22Rv1 (cell line): ENCODE data around the gene HGFAC.
A peak's percentile ranks its signal among the peaks of the same experiment; 100 is the strongest.

Experiments
- ZFX ChIP-seq: fragments of 450-650 bp; IDR thresholded peaks from 2 replicates; pipeline ENCODE4 v1.6.1; 2017; ENCODE audit warnings: antibody characterized with exemption, borderline replicate concordance
- TF ChIP-seq, protein P1 (sequence below): fragments of 450-650 bp; IDR thresholded peaks from 2 replicates; pipeline ENCODE4 v1.5.1; 2017; ENCODE audit warnings: mild to moderate bottlenecking

DNA sequence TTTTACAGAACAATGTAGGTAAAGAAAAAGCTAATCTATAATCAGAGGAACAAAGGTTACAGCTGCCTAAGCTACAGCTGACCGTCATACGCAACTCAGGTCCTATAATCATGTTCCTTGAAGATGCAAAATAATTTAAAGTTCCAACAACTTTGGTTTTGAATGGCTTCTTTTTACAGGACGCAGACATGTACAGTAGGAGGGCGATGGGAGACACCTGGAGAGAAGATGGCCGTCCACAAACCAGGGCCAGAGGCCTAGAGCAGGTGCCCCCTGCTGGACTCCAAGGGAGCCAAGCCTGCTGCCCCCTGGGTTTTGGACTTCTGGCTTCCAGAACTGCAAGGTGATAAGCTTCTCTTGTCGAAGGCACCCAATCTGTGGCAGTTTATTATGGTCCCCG, 10.6 kb downstream of the HGFAC start:
- TF ChIP-seq, protein P1, sequence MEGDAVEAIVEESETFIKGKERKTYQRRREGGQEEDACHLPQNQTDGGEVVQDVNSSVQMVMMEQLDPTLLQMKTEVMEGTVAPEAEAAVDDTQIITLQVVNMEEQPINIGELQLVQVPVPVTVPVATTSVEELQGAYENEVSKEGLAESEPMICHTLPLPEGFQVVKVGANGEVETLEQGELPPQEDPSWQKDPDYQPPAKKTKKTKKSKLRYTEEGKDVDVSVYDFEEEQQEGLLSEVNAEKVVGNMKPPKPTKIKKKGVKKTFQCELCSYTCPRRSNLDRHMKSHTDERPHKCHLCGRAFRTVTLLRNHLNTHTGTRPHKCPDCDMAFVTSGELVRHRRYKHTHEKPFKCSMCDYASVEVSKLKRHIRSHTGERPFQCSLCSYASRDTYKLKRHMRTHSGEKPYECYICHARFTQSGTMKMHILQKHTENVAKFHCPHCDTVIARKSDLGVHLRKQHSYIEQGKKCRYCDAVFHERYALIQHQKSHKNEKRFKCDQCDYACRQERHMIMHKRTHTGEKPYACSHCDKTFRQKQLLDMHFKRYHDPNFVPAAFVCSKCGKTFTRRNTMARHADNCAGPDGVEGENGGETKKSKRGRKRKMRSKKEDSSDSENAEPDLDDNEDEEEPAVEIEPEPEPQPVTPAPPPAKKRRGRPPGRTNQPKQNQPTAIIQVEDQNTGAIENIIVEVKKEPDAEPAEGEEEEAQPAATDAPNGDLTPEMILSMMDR: peak; percentile 69
- TF ChIP-seq ZFX: no peak
